ENCODE results near the gene PRKCE. TPM values are rescaled to one million over a fixed set of nuclear protein-coding genes. Genes with fewer than 3 reads are reported as not detected.

PRKCE gene
- total RNA-seq, 1 experiment from 2014 or later = 14.8 TPM

- DNase-seq (ENCODE audit: low read depth, low spot score) = no peak
- intact Hi-C loops (cut with micrococcal nuclease) = no loop called here
- H3K4me2 ChIP-seq (ENCODE audit: low read length) = no peak overlapping the region
- RAD21 ChIA-PET (ENCODE audit: low non-redundant PET in 1 of 2, low total read pairs in 2 of 2, uncharacterized antibody in 2 of 2, unreplicated experiment in 2 of 2) = no interaction called here
- TF ChIP-seq CTCF (IDR thresholded peaks at IDR 0.05 in 2 of 3, conservative IDR thresholded peaks at IDR 0.05 in 1 of 3; ENCODE audit: borderline replicate concordance in 1 of 3, insufficient read depth in 1 of 3, low read depth in 2 of 3, low read length in 2 of 3) = no peak
- TF ChIP-seq JUND (IDR thresholded peaks at IDR 0.05) = no peak
- no peak for TF ChIP-seq RAD21 (IDR thresholded peaks at IDR 0.05; ENCODE audit: low read depth)
- no peak for TF ChIP-seq POLR2A (IDR thresholded peaks at IDR 0.05; ENCODE audit: borderline replicate concordance, extremely low read depth, insufficient read depth, insufficient read length)
- no peak for TF ChIP-seq YY1 (IDR thresholded peaks at IDR 0.05; ENCODE audit: extremely low read depth, insufficient replicate concordance, low read depth, low read length)
- TF ChIP-seq ATF3 (IDR thresholded peaks at IDR 0.05) = no peak
- no peak for TF ChIP-seq CBX3 (IDR thresholded peaks at IDR 0.05; ENCODE audit: low read depth)
- TF ChIP-seq EGR1 (IDR thresholded peaks at IDR 0.05; ENCODE audit: low read depth) = no peak
- TF ChIP-seq POLR2AphosphoS5 (IDR thresholded peaks at IDR 0.05; ENCODE audit: low read depth, low read length) = no peak
- TF ChIP-seq CEBPB (IDR thresholded peaks at IDR 0.05; ENCODE audit: low read depth) = no peak
- TF ChIP-seq TCF7L2 (IDR thresholded peaks at IDR 0.05; ENCODE audit: borderline replicate concordance, extremely low read depth, insufficient read depth, insufficient read length) = no peak
- TF ChIP-seq SP1 (IDR thresholded peaks at IDR 0.05; ENCODE audit: low read depth) = no peak
- TF ChIP-seq ELF1 (IDR thresholded peaks at IDR 0.05; ENCODE audit: borderline replicate concordance, low read depth) = no peak
- no peak for TF ChIP-seq EZH2 (IDR thresholded peaks at IDR 0.05)
- TF ChIP-seq FOSL1 (IDR thresholded peaks at IDR 0.05; ENCODE audit: low read depth) = no peak
- H3K4me1 ChIP-seq (ENCODE audit: control insufficient read depth in 1 of 2, insufficient read depth in 2 of 2, low read length in 2 of 2) = peaks cover 0 to 3% of the 10 kb centered on the region in 2 experiments; a peak in 1 of 4 replicates
- POLR2A ChIA-PET = no interaction called here
- CTCF ChIA-PET = no interaction called here
- no peaks in the 10 kb centered on the region for H3K27me3 ChIP-seq (ENCODE audit: insufficient read depth, low read length)
- no peak overlapping the region for H2AFZ ChIP-seq (ENCODE audit: low read depth, low read length, poor library complexity, severe bottlenecking)
- H3K9ac ChIP-seq (ENCODE audit: low read length) = no peak overlapping the region
- BruUV-seq (replicated peaks) = no TSS peak
- no peak overlapping the region for H3K4me3 ChIP-seq (replicated peaks in 1 of 2; ENCODE audit: low read depth in 1 of 2, low read length in 2 of 2)
- H3K79me2 ChIP-seq (ENCODE audit: insufficient read depth, low read length) = no peaks in the 10 kb centered on the region
- no peaks in the 10 kb centered on the region for H3K9me3 ChIP-seq (ENCODE audit: control insufficient read depth in 1 of 2, insufficient read depth in 1 of 2, low read depth in 1 of 2, low read length in 2 of 2)
- no peaks in the 10 kb centered on the region for H3K36me3 ChIP-seq (ENCODE audit: control insufficient read depth in 1 of 2, insufficient read depth in 2 of 2, low read length in 2 of 2)
- H4K20me1 ChIP-seq (ENCODE audit: insufficient read depth) = no peaks in the 10 kb centered on the region
- no peaks in the 10 kb centered on the region for H3K9me2 ChIP-seq (ENCODE audit: insufficient read depth)
- no peak for ATAC-seq
- no peak overlapping the region for H3K27ac ChIP-seq (ENCODE audit: low read depth, low read length)
Observed at GRCh38 chr2:46030330-46030729, 378.9 kb downstream of the PRKCE start.
